ENCODE results near the gene CATSPER3.

DNA sequence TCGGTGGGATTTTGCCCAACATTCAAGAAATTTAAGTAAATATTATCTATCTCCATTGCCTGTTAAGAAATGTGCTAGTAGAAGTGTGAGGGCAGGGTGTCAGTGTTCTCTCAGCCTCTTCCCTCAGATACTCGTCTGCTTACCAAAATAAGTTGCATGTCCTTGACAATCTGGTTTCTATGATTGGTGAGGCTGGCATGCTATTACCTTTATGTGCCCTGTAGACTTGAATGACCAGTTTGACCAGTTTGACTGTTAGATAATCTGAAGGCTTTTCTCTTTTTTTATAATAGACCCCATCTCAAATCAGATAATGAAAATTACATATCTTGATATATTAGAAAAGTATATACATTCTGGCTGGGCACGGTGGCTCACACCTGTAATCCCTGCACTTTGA lies 348 bp downstream of the CATSPER3 start:
- TF ChIP-seq, protein P1, sequence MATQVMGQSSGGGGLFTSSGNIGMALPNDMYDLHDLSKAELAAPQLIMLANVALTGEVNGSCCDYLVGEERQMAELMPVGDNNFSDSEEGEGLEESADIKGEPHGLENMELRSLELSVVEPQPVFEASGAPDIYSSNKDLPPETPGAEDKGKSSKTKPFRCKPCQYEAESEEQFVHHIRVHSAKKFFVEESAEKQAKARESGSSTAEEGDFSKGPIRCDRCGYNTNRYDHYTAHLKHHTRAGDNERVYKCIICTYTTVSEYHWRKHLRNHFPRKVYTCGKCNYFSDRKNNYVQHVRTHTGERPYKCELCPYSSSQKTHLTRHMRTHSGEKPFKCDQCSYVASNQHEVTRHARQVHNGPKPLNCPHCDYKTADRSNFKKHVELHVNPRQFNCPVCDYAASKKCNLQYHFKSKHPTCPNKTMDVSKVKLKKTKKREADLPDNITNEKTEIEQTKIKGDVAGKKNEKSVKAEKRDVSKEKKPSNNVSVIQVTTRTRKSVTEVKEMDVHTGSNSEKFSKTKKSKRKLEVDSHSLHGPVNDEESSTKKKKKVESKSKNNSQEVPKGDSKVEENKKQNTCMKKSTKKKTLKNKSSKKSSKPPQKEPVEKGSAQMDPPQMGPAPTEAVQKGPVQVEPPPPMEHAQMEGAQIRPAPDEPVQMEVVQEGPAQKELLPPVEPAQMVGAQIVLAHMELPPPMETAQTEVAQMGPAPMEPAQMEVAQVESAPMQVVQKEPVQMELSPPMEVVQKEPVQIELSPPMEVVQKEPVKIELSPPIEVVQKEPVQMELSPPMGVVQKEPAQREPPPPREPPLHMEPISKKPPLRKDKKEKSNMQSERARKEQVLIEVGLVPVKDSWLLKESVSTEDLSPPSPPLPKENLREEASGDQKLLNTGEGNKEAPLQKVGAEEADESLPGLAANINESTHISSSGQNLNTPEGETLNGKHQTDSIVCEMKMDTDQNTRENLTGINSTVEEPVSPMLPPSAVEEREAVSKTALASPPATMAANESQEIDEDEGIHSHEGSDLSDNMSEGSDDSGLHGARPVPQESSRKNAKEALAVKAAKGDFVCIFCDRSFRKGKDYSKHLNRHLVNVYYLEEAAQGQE (IDR thresholded peaks at IDR 0.05; ENCODE audit: insufficient replicate concordance, low read depth), result no peak
- TF ChIP-seq, protein P2, sequence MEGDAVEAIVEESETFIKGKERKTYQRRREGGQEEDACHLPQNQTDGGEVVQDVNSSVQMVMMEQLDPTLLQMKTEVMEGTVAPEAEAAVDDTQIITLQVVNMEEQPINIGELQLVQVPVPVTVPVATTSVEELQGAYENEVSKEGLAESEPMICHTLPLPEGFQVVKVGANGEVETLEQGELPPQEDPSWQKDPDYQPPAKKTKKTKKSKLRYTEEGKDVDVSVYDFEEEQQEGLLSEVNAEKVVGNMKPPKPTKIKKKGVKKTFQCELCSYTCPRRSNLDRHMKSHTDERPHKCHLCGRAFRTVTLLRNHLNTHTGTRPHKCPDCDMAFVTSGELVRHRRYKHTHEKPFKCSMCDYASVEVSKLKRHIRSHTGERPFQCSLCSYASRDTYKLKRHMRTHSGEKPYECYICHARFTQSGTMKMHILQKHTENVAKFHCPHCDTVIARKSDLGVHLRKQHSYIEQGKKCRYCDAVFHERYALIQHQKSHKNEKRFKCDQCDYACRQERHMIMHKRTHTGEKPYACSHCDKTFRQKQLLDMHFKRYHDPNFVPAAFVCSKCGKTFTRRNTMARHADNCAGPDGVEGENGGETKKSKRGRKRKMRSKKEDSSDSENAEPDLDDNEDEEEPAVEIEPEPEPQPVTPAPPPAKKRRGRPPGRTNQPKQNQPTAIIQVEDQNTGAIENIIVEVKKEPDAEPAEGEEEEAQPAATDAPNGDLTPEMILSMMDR (IDR thresholded peaks at IDR 0.05; ENCODE audit: insufficient read depth, low read length), result no peak
- TF ChIP-seq POLR2AphosphoS5 (IDR thresholded peaks at IDR 0.05; ENCODE audit: low read depth), result no peak
